Neutrophil (primary cell): ENCODE measurements around the gene ZDHHC11B.
"Not testable (repeated sequence)": the region's sequence is repeated elsewhere in the genome, so short reads cannot be mapped to it uniquely, and the experiment has no call there.

ENCODE experiments used
- H3K27ac ChIP-seq: fragments of 200-600 bp; sonication (generic); 2 replicates; pipeline ENCODE4 v1.5.1; 2016; ENCODE audit warnings: mild to moderate bottlenecking, moderate library complexity
- H3K27me3 ChIP-seq: fragments of 200-600 bp; sonication (generic); 2 replicates; pipeline ENCODE4 v1.6.0; 2016; ENCODE audit warnings: mild to moderate bottlenecking
- H3K36me3 ChIP-seq: fragments of 200-600 bp; sonication (generic); 2 replicates; pipeline ENCODE4 v1.5.1; 2017
- H3K4me1 ChIP-seq, 2 experiments: fragments of 200-600 bp in 1 of 2; sonication (generic) in 1 of 2; 1 replicate in 1 of 2; 2 replicates in 1 of 2; pipeline versions ENCODE4 v1.5.1 to v1.6.1; 2013 to 2016; ENCODE audit warnings: low read depth in 1 of 2, low read length in 1 of 2, mild to moderate bottlenecking in 1 of 2, moderate library complexity in 1 of 2; ENCODE audit not compliant: control insufficient read depth in 1 of 2, insufficient read depth in 1 of 2
- H3K4me3 ChIP-seq, 2 experiments: fragments of 200-600 bp in 1 of 2; sonication (generic) in 1 of 2; 1 replicate in 1 of 2; 2 replicates in 1 of 2; pipeline ENCODE4 v1.5.1; 2013 to 2016; ENCODE audit warnings: low read depth in 1 of 2, low read length in 1 of 2, mild to moderate bottlenecking in 1 of 2, moderate library complexity in 1 of 2
- H3K9me3 ChIP-seq: fragments of 200-600 bp; sonication (generic); 2 replicates; pipeline ENCODE4 v1.5.1; 2016
- TF ChIP-seq, protein P1 (sequence below): fragments of 200-600 bp; sonication (generic); IDR thresholded peaks from 2 replicates; pipeline ENCODE4 v1.5.1; 2016; ENCODE audit warnings: antibody characterized with exemption

Gene ZDHHC11B

DNA sequence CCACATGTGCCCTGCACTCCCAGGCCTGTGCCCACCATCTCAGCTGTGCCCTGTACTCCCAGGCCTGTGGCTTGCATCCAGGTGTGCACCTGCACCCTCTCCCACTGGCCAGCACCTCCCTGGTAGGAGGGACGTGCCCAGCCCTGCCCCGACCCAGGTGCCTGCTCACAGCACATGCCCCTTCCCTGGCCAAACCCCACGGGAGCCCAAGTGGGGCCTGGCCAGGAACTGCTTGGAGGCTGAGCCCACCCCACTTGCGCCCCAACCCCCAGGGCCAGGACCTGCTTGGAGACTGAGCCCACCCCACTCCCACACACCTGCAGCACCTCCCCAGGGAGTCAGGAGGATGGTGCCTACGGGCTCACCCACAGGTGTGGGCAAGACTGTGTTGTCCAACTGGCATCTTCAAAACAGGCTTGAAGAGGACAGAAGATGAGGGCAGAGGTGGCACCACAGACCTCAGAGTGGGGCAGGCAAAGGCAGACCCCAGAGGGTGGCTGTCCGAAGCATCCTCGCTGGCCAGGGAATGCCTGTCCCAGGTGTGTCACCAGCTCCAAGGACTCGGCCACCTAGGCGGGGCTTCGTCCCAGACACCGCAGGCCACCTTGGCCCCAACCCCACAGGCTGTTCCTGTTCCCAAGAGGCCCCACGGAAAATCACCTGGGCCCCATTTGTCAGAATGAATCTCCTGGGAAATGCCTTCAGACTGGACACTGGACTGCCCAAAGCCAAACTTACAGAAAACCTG, 10.8 kb downstream of the ZDHHC11B start:
- Histone ChIP-seq H3K9me3 (no peaks in the 10 kb centered on the region), H3K4me1 (no peaks in the 10 kb centered on the region)

DNA sequence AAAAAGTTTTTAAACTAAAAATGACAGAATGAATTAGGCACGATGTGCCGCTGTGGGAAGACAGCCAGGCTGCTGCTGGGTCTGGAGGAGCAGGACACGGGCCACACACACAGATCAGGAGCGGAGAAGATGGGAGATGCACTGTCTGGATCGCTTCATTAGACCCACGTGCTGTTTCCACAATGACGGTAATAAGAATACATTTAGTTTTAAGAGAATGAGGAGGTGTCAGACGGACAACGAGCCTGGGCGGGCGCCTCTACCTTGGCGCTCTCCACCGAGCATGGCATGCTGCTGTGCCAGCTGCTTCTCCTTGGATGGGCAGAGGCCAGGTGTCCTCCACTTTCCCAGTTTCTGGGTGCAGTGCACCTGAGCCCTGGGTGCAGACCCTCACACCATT, 11.6 kb downstream of the ZDHHC11B start:
- not testable (repeated sequence) for H3K27ac ChIP-seq, H3K9me3 ChIP-seq

More for the DNA sequence above, 10.8 kb downstream of the ZDHHC11B start:
- TF ChIP-seq, protein P1, sequence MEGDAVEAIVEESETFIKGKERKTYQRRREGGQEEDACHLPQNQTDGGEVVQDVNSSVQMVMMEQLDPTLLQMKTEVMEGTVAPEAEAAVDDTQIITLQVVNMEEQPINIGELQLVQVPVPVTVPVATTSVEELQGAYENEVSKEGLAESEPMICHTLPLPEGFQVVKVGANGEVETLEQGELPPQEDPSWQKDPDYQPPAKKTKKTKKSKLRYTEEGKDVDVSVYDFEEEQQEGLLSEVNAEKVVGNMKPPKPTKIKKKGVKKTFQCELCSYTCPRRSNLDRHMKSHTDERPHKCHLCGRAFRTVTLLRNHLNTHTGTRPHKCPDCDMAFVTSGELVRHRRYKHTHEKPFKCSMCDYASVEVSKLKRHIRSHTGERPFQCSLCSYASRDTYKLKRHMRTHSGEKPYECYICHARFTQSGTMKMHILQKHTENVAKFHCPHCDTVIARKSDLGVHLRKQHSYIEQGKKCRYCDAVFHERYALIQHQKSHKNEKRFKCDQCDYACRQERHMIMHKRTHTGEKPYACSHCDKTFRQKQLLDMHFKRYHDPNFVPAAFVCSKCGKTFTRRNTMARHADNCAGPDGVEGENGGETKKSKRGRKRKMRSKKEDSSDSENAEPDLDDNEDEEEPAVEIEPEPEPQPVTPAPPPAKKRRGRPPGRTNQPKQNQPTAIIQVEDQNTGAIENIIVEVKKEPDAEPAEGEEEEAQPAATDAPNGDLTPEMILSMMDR: no peak
- peaks cover under 1% of the 10 kb centered on the region for H3K27me3 ChIP-seq
- no peak overlapping the region for H3K27ac ChIP-seq
- H3K36me3 ChIP-seq: no peaks in the 10 kb centered on the region
- no peak overlapping the region for H3K4me3 ChIP-seq

DNA sequence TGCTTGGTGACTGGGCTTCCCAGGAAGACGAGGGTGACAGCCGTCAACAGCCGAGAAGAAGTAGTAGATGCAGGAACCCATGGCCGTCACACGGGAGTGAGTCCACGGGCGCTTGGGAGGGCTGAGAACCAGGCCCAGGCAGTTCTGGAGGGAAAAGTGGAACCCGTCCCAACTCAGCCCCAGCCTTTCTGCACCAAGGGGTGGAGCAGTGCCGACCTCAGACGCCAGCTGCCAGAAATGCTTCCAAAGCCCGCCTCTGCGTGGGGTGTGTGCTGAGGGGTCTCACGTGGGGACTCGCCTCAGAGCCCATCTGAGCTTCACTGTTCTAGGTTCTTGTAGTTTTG, 12.0 kb downstream of the ZDHHC11B start:
- not testable (repeated sequence) for H3K4me3 ChIP-seq, H3K36me3 ChIP-seq, H3K4me1 ChIP-seq, H3K27me3 ChIP-seq, H3K27ac ChIP-seq, H3K9me3 ChIP-seq

More for the DNA sequence above, 11.6 kb downstream of the ZDHHC11B start:
- H3K4me3 ChIP-seq, H3K4me1 ChIP-seq, H3K36me3 ChIP-seq, H3K27me3 ChIP-seq: not testable (repeated sequence)

DNA sequence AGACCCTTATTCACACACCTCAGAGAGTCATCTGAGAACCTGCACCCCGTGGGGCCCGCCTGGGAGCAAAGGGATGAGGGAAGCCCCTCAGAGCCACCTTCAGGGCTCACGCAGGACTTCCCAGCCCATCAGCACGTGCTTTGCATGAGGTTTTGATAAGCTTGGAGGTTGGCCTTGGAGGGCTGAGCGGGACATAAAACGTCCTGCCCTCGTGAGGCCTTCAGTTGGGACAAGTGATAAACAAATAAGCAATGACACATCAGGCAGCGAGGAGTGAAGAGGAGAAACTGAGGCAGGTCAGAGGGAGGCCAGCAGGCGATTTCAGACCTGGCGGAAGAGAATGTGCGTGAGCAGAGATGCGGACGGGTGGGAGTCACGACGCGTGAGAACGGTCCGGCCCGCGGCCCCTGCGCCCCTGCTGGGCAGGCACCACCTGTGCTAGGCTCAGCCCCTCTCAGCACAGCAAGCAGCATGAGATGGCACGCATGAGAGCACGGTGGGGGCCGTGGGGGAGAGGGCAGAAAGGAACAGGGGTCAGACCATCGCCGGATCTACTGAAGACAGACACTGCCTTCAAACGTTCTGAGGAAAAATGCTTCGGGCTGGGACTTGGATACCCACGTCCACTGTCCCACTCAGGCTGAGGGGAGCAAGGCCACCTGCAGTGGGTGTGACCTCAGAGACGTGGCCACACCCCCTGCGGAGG, 12.5 kb downstream of the ZDHHC11B start:
- H3K9me3 ChIP-seq, H3K4me3 ChIP-seq, H3K27ac ChIP-seq, H3K27me3 ChIP-seq, H3K36me3 ChIP-seq, H3K4me1 ChIP-seq: not testable (repeated sequence)

DNA sequence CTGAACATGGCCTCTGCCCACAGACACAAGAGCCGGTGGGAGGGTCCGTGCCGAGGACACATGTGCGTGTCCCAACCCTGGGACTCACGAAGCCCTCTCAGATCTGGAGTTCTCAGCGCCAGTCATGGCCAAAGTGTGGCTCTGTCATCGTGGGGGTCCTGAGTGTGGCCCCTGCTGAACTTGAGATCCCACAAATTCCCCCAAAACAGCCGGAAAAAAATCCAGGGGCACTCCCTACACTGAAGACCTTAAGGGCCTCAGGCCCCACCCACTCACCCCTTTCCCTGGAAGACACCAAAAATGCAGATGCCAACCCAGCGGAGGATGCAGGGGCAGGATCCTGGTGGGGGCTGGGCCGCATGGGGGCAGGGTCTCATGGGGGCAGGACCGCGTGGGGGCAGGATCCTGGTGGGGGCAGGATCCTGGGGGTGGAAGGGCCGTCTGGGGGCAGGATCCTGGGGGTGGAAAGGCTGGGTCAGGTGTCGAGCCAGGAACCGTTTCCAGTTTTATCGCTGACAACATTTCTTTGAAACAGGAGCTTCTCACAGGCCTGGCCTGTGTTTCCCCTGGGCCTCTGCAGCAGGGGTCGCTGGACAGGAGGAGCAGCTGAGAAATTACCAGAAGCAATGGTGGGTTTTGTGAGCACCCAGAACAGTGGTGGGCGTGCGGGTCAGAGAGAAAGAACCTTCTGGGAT, 13.3 kb downstream of the ZDHHC11B start:
- not testable (repeated sequence) for H3K4me3 ChIP-seq, H3K4me1 ChIP-seq, H3K9me3 ChIP-seq, H3K36me3 ChIP-seq, H3K27ac ChIP-seq, H3K27me3 ChIP-seq

DNA sequence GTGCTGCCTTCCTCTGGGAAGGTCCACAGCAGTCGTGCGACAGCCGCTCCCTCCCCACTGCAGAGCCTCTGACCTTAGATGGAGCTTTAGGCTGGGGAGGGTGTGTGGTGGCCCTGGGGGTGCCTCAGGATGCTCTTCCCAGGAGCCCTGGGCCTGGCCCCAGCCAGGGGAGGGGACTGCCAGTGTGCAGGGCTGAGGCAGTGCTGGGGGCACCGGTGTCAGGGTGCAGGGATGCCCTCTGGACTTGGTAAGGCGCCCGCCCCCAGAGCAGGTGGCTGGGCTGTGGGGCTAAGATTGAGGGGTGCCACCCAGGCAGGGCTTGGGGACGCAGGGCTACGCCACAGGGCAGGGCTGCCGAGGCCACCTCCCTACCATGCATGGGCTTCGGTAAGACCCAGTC, 13.9 kb downstream of the ZDHHC11B start:
- H3K36me3 ChIP-seq, H3K4me3 ChIP-seq, H3K27me3 ChIP-seq, H3K4me1 ChIP-seq, H3K9me3 ChIP-seq, H3K27ac ChIP-seq: not testable (repeated sequence)

DNA sequence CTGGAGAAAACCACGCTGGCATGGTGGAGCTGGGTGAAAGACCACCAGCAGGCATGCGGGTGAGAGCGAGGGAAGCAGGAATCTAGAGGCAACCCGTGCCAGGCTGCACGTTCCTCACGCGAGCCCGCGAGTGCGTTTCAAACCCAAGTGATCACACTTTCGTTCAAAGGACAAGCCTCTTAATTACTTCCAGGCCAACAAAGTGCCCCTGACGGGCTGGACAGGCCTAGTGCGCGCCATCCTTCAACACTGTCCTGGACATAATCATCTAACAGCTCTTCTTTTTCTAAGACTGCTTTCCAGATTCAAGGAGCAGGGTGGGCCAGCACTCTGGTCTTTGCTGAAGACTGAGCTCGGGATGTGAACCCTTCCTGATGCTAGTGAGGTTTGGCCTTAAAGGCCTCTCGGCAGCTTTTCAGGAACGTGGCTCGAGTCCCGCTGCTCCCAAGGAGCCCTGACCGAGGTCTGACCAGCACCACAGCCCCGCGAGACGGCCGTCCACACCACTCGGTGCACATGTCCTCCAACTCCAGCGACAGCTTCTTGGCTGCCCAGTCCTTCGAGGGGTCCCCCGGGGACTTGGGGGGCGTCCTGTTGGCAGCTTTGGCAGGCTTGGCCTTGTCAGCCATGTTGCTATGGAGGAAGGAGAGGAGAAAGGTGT, 14.9 kb downstream of the ZDHHC11B start:
- H3K27me3 ChIP-seq, H3K36me3 ChIP-seq, H3K9me3 ChIP-seq, H3K4me3 ChIP-seq, H3K4me1 ChIP-seq, H3K27ac ChIP-seq: not testable (repeated sequence)

DNA sequence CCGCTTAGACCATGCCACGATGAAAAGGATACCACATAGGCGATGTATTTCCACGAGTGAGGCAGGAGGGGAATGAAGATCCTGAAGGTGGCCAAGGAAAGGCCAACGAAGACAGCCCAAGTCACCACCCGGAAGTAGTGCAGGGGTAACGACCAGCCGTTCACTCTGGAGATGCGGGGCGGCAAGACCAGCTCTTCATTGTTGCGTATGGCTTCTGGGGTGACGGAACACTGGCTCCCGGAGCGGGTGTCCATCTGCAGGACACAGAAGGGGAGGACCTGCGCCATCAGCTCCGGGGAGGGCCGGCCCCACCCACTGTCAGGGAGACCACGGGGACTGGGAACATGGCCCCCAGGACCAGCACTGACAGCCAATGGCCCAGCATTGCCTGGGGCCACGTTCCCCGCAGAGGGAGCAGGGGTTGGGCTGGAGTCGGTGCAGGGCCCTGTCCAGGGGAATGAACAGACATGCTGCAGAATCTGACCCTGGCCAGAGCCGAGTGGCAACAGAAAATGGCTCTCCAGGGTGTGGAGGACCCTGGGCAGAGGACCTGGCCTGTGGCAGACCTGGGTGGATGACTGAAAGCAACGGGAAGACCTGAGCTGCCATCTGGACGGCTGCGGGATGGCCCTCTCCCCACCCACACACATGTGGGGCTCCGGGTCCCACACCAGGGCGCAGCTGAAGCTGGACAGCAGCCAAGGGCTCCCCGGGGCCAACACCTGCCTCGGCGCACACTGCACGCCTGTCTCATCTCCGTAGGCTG, 17.7 kb downstream of the ZDHHC11B start:
- Histone ChIP-seq H3K4me3 (no peak overlapping the region), H3K27ac (no peak overlapping the region), H3K36me3 (no peaks in the 10 kb centered on the region), H3K27me3 (peaks cover 4% of the 10 kb centered on the region), H3K9me3 (no peaks in the 10 kb centered on the region), H3K4me1 (no peaks in the 10 kb centered on the region)
- TF ChIP-seq, protein P1: no peak
